Mesothelial cell of epicardium (in vitro differentiated cells): ENCODE data around the gene C9orf72. TPM values are rescaled to one million over a fixed set of nuclear protein-coding genes. Genes with fewer than 3 reads are reported as not detected.
A peak's percentile ranks its signal among the peaks of the same experiment; 100 is the strongest.

Experiments used
- DNase-seq, 2 experiments: peaks; one replicate each; pipeline ENCODE4 v3.0.0; 2021; ENCODE audit warnings: low spot score in 2 of 2; ENCODE audit not compliant: unreplicated experiment in 2 of 2
- H3K27ac Mint-ChIP-seq: 2 replicates; pipeline ENCODE4 v1.8.0; 2021; ENCODE audit warnings: mixed read lengths
- H3K27me3 Mint-ChIP-seq: 2 replicates; pipeline ENCODE4 v1.8.0; 2021; ENCODE audit warnings: low read depth, mixed read lengths
- H3K36me3 Mint-ChIP-seq: 2 replicates; pipeline ENCODE4 v1.8.0; 2021; ENCODE audit warnings: mixed read lengths
- H3K4me1 Mint-ChIP-seq: 2 replicates; pipeline ENCODE4 v1.8.0; 2021; ENCODE audit warnings: mixed read lengths
- H3K4me3 Mint-ChIP-seq: 2 replicates; pipeline ENCODE4 v1.8.0; 2021; ENCODE audit warnings: mild to moderate bottlenecking, moderate library complexity, mixed read lengths
- H3K9me3 Mint-ChIP-seq: 2 replicates; pipeline ENCODE4 v1.8.0; 2021; ENCODE audit warnings: mixed read lengths
- CTCF ChIP-seq: fragments of 200-600 bp; sonication (generic); IDR thresholded peaks from one replicate; pipeline ENCODE4 v1.5.0; 2021; ENCODE audit warnings: antibody characterized with exemption; ENCODE audit not compliant: unreplicated experiment
- total RNA-seq: library from RNA; stranded (reverse); gene quantifications from 3 replicates; pipeline ENCODE4 v1.2.1, GENCODE V29; 2021

C9orf72 gene
- total RNA-seq, 1 donor from 2014 or later, result 22.0 TPM

GRCh38 chr9:27535701-27536118, 37.6 kb downstream of the C9orf72 start:
- Mint-ChIP-seq H3K4me3 (no peak overlapping the region), H3K4me1 (peaks cover 52% of the 10 kb centered on the region), H3K9me3 (no peaks in the 10 kb centered on the region), H3K36me3 (no peaks in the 10 kb centered on the region), H3K27ac (no peak overlapping the region), H3K27me3 (no peaks in the 10 kb centered on the region)
- DNase-seq, result no peak
- TF ChIP-seq CTCF, result no peak

DNA sequence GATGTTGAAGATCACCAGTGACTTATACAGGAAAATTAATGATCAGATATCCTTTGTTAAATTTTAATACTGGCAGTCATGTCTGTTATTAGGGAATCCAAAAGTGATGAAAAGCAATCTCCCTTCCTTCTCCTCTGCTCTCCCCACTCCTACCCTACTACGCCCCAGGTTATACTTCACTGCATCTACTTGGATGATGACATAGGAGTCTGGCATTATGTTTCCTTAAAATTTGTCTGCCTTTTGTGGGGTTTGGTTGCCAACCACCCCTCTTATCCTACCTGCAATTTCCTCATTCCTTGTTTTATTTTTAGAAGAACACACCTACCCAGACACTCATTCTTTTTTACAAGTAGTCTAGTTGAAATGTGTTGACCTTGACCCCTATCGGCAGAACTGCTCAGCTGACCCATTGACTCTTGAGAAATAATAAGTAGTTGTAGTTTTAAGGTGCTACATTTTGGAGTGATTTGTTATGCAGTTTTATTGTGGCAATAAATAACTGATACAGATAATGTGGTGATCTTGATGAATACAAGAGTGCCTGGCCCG, 38.5 kb downstream of the C9orf72 start:
- Mint-ChIP-seq H3K4me1 (peaks cover 53% of the 10 kb centered on the region), H3K9me3 (no peaks in the 10 kb centered on the region), H3K27me3 (no peaks in the 10 kb centered on the region), H3K4me3 (no peak overlapping the region), H3K27ac (no peak overlapping the region), H3K36me3 (no peaks in the 10 kb centered on the region)
- no peak for DNase-seq
- no peak for TF ChIP-seq CTCF

GRCh38 chr9:27534131-27534530, 39.1 kb downstream of the C9orf72 start:
- Mint-ChIP-seq H3K9me3 (no peaks in the 10 kb centered on the region), H3K27me3 (no peaks in the 10 kb centered on the region), H3K27ac (no peak overlapping the region), H3K36me3 (no peaks in the 10 kb centered on the region), H3K4me1 (peaks cover 52% of the 10 kb centered on the region), H3K4me3 (no peak overlapping the region)
- no peak for TF ChIP-seq CTCF
- DNase-seq, result no peak

GRCh38 chr9:27533311-27533710, 40.0 kb downstream of the C9orf72 start:
- no peak for DNase-seq
- TF ChIP-seq CTCF, result no peak
- Mint-ChIP-seq H3K4me3 (no peak overlapping the region), H3K27me3 (no peaks in the 10 kb centered on the region), H3K27ac (peak overlapping the region; percentile 11), H3K36me3 (no peaks in the 10 kb centered on the region), H3K4me1 (peaks cover 46% of the 10 kb centered on the region), H3K9me3 (no peaks in the 10 kb centered on the region)

GRCh38 chr9:27532046-27532445, 41.2 kb downstream of the C9orf72 start:
- Mint-ChIP-seq H3K9me3 (no peaks in the 10 kb centered on the region), H3K4me3 (no peak overlapping the region), H3K27me3 (no peaks in the 10 kb centered on the region), H3K4me1 (peaks cover 50% of the 10 kb centered on the region), H3K36me3 (no peaks in the 10 kb centered on the region), H3K27ac (no peak overlapping the region)
- no peak for TF ChIP-seq CTCF
- no peak for DNase-seq
